ENCODE measurements around the gene GTF3C5.

GTF3C5 gene

DNA sequence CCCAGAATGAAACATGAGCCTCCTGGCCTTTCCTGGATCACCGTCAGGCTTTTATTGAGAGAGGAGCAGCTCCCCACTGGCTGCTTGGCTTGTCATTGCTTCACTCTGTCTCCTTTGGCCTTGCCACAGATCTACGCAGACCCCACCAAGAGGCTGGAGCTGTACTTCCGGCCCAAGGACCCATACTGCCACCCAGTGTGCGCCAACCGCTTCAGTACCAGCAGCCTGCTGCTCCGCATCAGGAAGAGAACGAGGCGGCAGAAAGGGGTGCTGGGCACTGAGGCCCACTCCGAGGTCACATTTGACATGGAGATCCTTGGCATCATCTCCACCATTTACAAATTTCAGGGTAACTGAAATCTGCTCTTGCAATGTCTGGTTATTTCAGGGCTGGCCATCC lies 11.2 kb downstream of the GTF3C5 start:
- TF ChIP-seq, protein P1, sequence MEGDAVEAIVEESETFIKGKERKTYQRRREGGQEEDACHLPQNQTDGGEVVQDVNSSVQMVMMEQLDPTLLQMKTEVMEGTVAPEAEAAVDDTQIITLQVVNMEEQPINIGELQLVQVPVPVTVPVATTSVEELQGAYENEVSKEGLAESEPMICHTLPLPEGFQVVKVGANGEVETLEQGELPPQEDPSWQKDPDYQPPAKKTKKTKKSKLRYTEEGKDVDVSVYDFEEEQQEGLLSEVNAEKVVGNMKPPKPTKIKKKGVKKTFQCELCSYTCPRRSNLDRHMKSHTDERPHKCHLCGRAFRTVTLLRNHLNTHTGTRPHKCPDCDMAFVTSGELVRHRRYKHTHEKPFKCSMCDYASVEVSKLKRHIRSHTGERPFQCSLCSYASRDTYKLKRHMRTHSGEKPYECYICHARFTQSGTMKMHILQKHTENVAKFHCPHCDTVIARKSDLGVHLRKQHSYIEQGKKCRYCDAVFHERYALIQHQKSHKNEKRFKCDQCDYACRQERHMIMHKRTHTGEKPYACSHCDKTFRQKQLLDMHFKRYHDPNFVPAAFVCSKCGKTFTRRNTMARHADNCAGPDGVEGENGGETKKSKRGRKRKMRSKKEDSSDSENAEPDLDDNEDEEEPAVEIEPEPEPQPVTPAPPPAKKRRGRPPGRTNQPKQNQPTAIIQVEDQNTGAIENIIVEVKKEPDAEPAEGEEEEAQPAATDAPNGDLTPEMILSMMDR (conservative IDR thresholded peaks at IDR 0.05; ENCODE audit: low read depth, low read length): no peak
- H3K4me3 ChIP-seq (ENCODE audit: low read depth, low read length): no peak overlapping the region
- no peak for DNase-seq (ENCODE audit: low read depth)

DNA sequence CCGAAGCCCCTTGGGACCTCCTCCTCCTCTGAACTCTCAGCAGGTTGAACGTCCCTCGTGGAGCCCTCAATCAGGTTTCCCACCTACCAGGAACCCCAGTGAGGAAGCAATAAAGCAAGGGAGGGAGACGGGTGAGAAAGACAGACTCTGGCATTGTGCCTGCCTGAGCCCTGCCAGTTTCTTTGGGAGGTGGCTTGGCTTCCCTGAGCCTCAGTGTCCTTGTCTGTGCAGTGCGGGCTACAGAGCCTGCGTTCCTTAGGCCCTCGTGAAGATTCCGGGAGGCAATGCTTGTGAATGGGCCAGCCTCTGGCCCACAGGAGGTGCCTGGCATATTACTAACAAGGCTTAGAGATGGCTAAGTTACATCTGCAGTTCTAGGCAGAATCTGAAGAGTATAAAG lies 11.9 kb downstream of the GTF3C5 start:
- TF ChIP-seq, protein P1 (conservative IDR thresholded peaks at IDR 0.05; ENCODE audit: low read depth, low read length): no peak
- no peak for DNase-seq (ENCODE audit: low read depth)
- H3K4me3 ChIP-seq (ENCODE audit: low read depth, low read length): no peak overlapping the region

DNA sequence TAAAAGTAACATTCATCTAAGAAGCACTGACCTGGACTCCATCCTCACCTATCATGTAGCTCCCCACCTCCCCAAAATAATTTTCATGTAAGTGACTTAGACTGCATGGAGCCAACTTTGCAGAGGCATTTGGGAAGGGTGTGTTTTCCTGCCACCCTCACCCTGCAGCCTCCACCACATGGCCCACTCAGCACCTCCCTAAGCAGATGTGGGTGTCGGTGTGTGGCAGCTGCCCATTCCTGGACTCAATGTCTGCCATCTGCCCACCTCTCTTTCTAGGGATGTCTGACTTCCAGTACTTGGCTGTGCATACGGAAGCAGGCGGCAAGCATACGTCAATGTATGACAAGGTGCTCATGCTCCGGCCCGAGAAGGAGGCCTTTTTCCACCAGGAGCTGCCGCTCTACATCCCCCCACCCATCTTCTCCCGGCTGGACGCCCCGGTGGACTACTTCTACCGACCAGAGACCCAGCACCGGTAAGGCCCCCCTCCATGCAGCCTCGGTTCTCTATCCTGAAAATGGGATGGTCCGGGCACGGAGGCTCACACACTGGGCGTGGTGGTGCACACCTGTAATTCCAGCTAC lies 12.7 kb downstream of the GTF3C5 start:
- no peak overlapping the region for H3K4me3 ChIP-seq (ENCODE audit: low read depth, low read length)
- DNase-seq (ENCODE audit: low read depth): no peak
- TF ChIP-seq, protein P1 (conservative IDR thresholded peaks at IDR 0.05; ENCODE audit: low read depth, low read length): no peak

DNA sequence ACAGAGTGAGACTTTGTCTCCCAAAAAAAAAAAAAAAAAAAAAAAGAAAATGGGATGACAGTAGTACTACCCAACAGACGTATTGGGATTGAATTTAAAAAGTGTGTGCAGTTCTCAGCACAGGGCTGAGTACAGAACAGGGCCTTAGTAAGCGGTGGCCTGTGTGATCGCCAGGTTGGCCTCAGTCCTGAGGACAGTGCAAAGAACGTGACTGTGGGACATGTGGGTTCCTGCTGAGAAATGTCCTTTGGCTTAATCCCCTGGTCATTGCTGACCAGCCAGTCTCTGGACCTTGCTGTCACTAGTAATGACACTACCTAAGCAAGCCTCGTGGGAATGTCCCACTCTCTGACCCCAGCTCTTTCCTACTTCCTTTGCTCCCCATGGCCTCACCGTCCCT lies 13.3 kb downstream of the GTF3C5 start:
- no peak for DNase-seq (ENCODE audit: low read depth)
- TF ChIP-seq, protein P1 (conservative IDR thresholded peaks at IDR 0.05; ENCODE audit: low read depth, low read length): no peak

DNA sequence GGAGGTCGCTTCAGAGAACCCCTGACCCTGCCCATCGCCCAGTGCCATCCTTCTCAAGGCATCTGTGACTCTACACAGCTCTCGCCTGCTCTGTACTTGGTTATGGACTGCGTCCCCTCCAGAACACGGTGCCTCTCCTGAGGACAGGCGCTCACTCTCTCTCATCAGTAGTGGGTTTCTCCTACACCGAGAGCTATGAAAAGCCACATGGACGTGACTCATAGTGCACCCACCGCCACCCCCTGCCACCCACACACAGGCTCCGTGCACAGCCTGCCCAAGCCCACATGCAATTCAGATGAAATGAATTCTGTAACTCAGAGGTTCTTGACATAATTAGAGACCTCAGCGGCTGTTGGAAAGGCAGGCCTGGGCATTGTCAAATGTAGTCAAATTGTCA lies 13.9 kb downstream of the GTF3C5 start:
- no peak overlapping the region for H3K4me3 ChIP-seq (ENCODE audit: low read depth, low read length)
- TF ChIP-seq, protein P1 (conservative IDR thresholded peaks at IDR 0.05; ENCODE audit: low read depth, low read length): no peak
- DNase-seq (ENCODE audit: low read depth): no peak

More for the DNA sequence above, 13.3 kb downstream of the GTF3C5 start:
- H3K4me3 ChIP-seq (ENCODE audit: low read depth, low read length): no peak overlapping the region

DNA sequence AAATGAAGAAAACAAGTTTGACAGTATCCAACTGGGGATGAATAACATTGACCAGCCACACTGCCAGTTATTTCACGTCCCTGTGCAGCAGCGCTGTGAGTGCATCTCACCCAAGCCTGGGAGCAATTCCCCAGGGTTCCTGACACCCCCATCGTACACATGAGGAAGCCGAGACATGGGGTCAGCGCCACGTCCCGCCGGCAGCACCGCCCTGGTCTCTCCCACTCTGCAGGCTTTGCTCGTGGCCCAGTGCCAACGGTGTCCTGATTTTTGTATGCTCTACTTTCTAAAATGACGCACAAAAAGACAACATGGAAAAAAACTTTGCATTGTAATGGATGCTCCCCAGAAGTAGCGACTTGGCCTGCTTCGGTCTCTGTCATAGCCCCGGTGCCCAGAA lies 14.3 kb downstream of the GTF3C5 start:
- no peak for DNase-seq (ENCODE audit: low read depth)
- no peak overlapping the region for H3K4me3 ChIP-seq (ENCODE audit: low read depth, low read length)
- TF ChIP-seq, protein P1 (conservative IDR thresholded peaks at IDR 0.05; ENCODE audit: low read depth, low read length): no peak

DNA sequence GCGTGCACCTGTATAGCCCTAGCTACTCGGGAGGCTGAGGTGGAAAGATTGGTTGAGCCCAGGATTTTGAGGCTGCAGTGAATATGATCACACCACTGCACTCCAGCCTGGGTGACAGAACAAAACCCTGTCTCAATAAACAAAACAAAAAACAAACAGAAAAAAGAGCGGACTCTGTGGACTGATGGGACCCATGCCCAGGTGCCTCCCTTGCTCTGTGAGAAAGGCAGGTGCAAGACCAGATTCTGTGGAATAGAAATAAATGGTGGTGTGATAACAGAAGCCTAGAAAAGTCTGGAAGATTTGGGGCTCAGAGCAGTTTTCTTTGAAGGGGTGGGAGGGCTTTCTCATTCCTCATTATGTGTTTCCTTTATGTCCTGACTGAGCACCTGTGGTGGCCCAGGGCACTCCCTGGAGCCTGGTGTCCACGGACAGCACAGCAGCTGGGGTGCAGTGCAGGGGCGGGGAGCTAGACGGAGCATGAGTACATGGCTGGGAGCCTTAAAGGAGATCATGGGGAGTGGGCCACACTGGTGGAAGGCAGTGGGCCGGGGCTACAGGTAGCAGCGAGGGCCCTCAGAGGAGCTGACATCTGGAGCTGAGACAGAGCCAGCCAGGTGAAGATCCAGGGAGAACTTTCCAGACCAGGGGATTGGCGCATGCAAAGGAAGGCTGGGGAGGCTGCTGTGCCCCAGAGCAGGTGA lies 15.6 kb downstream of the GTF3C5 start:
- DNase-seq (ENCODE audit: low read depth): no peak
- TF ChIP-seq, protein P1 (conservative IDR thresholded peaks at IDR 0.05; ENCODE audit: low read depth, low read length): no peak
- no peak overlapping the region for H3K4me3 ChIP-seq (ENCODE audit: low read depth, low read length)

All from choroid plexus epithelial cell (primary cell).